LNCaP clone FGC (cell line): ENCODE results near the gene NANS.
"Not testable (repeated sequence)": the region's sequence is repeated elsewhere in the genome, so short reads cannot be mapped to it uniquely, and the experiment has no call there.

Experiments used
- DNase-seq: peaks from one replicate; pipeline ENCODE4 v3.0.0-alpha.2; 2011; ENCODE audit warnings: low read depth
- H3K4me3 ChIP-seq: 2 replicates; pipeline ENCODE4 v1.5.1; 2011; ENCODE audit warnings: mild to moderate bottlenecking, low read depth, low read length, control low read depth
- TF ChIP-seq, protein P1 (sequence below): IDR thresholded peaks from 2 replicates; pipeline ENCODE4 v1.5.1; 2012; ENCODE audit warnings: mild to moderate bottlenecking; ENCODE audit not compliant: control insufficient read depth, insufficient read depth; ENCODE audit errors: extremely low read depth

NANS gene

DNA sequence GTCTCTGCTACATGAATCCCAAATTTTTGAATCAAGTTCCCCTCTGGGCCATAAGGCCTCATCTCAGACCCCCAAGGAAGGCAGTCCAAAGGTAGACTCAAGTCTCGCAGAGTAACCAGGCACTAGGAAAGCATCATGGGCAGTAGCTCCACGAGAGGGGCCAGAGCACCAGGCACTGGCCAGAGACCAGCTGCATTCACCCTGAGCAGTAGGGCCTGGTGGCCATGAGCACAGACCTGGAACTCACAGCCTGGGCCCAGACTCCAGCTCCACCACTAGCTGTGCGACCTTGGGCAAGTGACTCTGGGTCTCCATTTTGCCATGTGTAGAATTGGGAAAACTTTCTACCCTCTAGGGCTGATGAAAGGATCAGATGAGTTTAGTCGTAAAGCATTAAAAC is 28.5 kb downstream of the NANS start:
- no peak overlapping the region for H3K4me3 ChIP-seq
- DNase-seq: no peak
- TF ChIP-seq, protein P1, sequence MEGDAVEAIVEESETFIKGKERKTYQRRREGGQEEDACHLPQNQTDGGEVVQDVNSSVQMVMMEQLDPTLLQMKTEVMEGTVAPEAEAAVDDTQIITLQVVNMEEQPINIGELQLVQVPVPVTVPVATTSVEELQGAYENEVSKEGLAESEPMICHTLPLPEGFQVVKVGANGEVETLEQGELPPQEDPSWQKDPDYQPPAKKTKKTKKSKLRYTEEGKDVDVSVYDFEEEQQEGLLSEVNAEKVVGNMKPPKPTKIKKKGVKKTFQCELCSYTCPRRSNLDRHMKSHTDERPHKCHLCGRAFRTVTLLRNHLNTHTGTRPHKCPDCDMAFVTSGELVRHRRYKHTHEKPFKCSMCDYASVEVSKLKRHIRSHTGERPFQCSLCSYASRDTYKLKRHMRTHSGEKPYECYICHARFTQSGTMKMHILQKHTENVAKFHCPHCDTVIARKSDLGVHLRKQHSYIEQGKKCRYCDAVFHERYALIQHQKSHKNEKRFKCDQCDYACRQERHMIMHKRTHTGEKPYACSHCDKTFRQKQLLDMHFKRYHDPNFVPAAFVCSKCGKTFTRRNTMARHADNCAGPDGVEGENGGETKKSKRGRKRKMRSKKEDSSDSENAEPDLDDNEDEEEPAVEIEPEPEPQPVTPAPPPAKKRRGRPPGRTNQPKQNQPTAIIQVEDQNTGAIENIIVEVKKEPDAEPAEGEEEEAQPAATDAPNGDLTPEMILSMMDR: no peak

DNA sequence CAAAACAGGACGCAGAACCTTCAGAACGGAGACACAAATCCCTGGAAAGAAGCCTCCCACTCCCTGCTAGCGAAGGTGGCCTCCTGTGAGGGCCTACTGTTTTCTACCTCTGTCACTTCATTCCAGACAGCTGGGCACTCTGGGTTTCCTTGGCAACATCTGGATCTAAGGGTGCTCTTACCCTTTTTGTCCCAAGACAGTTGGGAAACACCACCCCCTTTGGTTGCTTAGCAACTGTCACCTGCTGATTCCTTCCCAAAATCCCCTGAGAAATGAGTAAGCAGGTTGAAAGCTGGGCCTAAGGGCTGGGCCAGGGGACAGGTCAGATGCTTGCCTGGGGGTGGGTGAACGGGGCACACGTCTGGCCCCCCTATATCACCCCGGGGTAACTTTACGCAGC is 29.4 kb downstream of the NANS start:
- TF ChIP-seq, protein P1: no peak
- no peak for DNase-seq
- no peak overlapping the region for H3K4me3 ChIP-seq

DNA sequence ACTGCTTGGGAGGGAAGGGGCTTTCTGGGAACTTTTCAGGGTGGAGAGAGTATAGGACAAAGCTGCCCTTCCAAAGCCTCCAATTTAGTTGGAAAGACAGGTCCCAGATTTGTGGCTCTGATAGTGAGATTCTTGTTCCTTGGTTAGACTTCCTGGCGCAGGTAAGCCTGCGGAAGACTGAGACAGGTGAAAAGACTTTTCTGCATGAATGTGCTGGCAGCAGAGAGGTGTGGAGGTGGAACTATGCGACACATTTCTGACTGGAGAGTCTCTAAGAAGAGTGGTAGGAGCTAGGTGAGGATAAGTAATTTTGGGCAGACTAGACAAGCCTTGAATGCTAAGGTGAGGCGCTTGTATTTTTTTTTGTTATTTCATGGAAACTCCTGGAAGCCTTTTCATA is 29.9 kb downstream of the NANS start:
- H3K4me3 ChIP-seq: no peak overlapping the region
- no peak for DNase-seq
- TF ChIP-seq, protein P1: no peak

DNA sequence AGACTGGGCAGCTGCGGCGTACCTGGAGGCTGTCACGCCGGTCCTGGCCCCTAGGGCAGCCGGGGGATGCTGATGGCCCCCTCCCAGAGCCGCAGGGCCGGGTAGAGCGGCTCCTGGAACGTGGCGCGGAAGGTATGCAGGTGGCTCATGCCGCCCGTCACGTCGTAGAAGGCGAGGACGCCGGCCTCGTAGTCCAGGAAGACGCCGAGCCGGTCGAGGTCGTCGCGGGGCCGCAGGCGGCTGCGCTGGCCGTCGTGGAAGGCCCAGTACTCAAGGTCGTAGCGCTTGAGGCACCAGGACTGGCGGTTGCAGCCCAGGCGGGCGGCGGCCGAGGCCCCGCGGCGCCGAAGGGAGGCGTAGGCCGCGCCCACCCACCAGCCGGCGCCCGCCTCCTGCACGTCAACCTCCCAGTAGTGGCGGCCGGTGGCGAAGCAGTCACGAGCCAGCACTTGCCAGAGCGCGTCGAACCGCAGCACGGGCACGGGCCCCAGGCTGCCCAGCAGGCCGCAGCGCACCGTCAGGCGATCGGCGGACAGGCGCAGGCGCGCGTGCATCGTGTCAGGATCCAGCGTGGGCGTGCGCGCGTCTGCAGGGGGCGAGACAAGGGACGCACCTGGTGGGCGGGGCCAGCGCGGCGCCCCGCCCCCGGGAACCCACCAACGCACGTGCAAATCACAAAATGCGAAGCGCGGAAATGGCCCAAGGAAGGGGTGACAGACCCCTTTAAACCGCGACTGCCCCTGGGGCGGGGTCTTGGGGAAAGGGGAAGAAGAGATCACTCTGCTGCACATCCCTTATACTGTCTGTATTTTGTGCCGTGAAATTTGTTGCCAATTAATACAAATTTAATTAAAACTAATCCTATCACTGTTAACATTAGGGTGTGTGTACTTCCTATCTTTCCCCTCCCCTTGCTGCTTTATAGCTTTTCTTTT is 31.2 kb downstream of the NANS start:
- H3K4me3 ChIP-seq: no peak overlapping the region
- TF ChIP-seq, protein P1: no peak
- no peak for DNase-seq

DNA sequence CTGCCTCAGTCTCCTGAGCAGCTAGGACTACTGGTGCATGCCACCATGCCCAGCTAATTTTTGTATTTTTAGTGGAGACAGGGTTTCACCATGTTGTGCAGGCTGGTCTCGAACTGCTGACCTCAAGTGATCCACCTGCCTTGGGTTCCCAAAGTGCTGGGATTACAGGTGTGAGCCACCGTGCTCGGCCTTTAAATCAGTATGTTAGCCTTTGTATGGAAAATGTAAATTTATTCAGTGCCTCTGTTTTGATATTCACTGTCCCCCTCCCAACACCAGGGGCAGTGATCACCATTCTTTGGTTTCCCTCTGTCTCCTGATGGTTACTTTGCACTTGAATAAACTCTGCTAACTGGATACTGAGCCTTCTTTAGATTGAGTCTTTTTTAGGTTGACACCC is 34.1 kb downstream of the NANS start:
- not testable (repeated sequence) for DNase-seq, H3K4me3 ChIP-seq

DNA sequence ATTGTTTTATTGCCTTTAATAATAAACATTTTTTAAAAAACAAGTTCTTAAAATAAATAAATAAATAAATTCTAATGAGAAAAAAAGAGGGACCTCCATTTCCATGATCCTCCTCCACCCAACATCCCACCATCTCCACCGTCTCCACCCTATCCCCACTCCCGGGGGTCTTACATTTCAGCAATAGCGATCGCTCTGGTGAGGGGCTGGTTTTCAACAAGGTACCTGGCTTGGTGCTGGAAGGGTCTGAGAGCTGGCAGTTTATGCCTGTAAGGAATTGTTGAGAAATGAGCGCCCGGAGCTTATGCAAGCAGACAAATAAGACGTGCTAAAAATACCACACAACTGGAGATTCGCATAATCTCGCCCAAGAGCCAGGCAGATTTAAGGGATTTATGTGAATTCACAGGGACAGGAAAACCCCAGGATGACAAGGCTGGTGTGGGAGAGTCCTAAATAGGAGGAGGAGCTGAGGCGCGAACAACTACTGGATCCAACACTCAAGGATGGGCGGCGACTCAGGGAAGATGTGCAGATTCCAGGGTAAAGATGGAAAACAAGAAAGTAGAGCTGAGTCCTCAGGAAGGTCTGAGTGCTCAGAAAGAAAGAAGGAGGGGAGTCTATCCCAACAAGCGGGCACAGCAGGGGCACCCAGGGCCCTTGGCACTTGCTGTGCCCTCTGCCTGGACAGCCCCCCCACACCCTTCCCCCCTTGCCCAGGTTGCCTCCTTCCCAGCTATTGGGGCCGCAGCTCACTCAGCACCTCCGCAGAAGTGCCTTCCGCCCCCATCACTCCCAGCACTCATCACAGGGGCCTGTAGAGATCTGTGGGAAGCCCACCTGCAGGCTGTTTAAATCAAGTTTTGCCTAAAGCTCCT is 35.4 kb downstream of the NANS start:
- no peak overlapping the region for H3K4me3 ChIP-seq
- DNase-seq: no peak
- TF ChIP-seq, protein P1: no peak

DNA sequence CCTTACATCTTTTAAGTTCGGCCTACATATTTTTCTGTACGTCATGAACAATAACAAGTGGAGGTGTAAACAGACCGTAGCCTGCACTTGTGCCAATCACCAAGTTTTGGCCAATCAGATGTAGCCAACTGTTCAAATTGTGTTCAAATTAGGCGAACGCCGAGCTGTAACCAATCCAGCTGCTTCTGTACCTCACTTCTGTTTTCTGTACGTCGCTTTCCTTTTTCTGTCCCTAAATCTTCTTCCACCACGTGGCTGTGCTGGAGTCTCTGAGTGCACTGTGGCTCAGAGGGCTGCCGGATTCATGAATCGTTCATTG is 36.0 kb downstream of the NANS start:
- no peak overlapping the region for H3K4me3 ChIP-seq
- TF ChIP-seq, protein P1: no peak
- no peak for DNase-seq
